Measurements from ENCODE around the gene P4HA1. TPM values are rescaled to one million over a fixed set of nuclear protein-coding genes. Genes with fewer than 3 reads are reported as not detected.

P4HA1 gene
- total RNA-seq, 1 donor from 2014 or later = 6.9 TPM

DNA sequence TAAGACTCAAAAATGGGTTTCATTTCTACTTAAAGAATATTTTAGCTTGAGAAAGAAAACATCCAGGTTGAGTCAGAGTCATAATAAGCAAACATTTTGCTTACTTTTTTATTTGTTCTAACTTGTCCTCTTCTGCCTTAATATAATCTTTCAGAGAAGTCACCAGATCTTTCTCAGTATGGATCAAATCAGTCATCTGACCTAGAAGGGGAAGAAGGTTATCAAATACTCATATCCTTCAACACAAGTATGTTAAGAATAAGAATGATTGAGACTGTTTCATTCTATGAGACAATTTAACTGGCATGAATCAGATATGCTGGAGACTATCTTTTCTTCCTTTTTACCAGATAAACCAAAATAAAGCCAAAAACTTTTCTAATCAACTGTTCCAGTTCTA lies 23.0 kb downstream of the P4HA1 start:
- peaks cover 7 to 38% of the 10 kb centered on the region in 2 donors for H3K36me3 ChIP-seq
- TF ChIP-seq, protein P1, sequence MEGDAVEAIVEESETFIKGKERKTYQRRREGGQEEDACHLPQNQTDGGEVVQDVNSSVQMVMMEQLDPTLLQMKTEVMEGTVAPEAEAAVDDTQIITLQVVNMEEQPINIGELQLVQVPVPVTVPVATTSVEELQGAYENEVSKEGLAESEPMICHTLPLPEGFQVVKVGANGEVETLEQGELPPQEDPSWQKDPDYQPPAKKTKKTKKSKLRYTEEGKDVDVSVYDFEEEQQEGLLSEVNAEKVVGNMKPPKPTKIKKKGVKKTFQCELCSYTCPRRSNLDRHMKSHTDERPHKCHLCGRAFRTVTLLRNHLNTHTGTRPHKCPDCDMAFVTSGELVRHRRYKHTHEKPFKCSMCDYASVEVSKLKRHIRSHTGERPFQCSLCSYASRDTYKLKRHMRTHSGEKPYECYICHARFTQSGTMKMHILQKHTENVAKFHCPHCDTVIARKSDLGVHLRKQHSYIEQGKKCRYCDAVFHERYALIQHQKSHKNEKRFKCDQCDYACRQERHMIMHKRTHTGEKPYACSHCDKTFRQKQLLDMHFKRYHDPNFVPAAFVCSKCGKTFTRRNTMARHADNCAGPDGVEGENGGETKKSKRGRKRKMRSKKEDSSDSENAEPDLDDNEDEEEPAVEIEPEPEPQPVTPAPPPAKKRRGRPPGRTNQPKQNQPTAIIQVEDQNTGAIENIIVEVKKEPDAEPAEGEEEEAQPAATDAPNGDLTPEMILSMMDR (IDR thresholded peaks at IDR 0.05) = no peak

DNA sequence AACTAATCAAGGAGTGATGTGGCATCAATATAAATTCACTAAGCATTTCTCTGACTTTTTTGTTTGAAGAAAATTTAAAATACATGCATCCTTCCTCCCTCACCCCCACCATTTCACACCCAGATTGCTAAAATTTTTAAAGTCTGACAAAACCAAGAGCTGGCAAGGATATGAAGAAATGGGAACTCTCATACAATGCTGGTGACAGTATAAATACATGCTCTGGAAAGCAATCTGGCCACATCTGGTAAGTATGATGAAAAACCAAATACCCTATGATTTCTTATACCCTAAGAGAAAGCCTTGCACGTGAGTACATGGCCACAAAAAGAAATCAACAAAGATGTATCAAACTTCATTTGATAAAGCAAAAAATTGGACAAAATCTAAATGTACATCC lies 31.2 kb downstream of the P4HA1 start:
- TF ChIP-seq, protein P1 (IDR thresholded peaks at IDR 0.05) = no peak

More for the DNA sequence above, 23.0 kb downstream of the P4HA1 start:
- Histone ChIP-seq H3K9me3 (no peaks in the 10 kb centered on the region), H3K27ac (no peak overlapping the region), H3K27me3 (no peaks in the 10 kb centered on the region), H3K4me3 (no peak overlapping the region), H3K4me1 (peaks cover 0 to 10% of the 10 kb centered on the region in 2 donors)
- no peak for DNase-seq (ENCODE audit: low spot score in 2 of 2)
- intact Hi-C loops (cut with DNase I) = no loop called here

DNA sequence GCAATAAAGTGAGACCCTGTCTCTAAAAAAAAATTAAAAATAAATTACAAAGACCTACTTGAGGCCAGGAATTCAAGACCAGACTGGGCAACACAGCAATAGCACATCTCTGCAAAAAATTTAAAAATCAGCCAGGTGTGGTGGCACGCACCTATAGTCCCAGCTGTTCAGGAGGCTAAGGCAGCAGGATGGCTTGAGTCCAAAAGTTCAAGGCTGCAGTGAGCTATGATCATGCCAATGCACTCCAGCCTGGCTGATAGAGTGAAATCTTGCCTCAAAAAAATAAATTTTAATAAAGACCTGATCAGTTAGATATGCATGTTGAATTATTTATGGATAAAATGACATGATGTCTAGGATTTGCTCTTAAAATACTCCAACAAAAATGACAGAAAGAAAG lies 34.9 kb downstream of the P4HA1 start:
- Histone ChIP-seq H3K27me3 (no peaks in the 10 kb centered on the region), H3K4me3 (no peak overlapping the region), H3K27ac (no peak overlapping the region), H3K4me1 (no peaks in the 10 kb centered on the region), H3K9me3 (no peaks in the 10 kb centered on the region), H3K36me3 (peaks cover 7 to 10% of the 10 kb centered on the region in 2 donors)
- TF ChIP-seq, protein P1 (IDR thresholded peaks at IDR 0.05) = no peak
- intact Hi-C loops (cut with DNase I) = loop anchor here (5.0 kb wide), 1 partner anchor 694 kb away; no protein-coding TSS in a partner anchor
- no peak for DNase-seq (ENCODE audit: low spot score in 2 of 2)

More for the DNA sequence above, 31.2 kb downstream of the P4HA1 start:
- DNase-seq (ENCODE audit: low spot score in 2 of 2) = no peak
- Histone ChIP-seq H3K9me3 (no peaks in the 10 kb centered on the region), H3K27ac (no peak overlapping the region), H3K4me3 (no peak overlapping the region), H3K4me1 (no peaks in the 10 kb centered on the region), H3K36me3 (peaks cover 19 to 30% of the 10 kb centered on the region in 2 donors), H3K27me3 (no peaks in the 10 kb centered on the region)
- intact Hi-C loops (cut with DNase I) = no loop called here

DNA sequence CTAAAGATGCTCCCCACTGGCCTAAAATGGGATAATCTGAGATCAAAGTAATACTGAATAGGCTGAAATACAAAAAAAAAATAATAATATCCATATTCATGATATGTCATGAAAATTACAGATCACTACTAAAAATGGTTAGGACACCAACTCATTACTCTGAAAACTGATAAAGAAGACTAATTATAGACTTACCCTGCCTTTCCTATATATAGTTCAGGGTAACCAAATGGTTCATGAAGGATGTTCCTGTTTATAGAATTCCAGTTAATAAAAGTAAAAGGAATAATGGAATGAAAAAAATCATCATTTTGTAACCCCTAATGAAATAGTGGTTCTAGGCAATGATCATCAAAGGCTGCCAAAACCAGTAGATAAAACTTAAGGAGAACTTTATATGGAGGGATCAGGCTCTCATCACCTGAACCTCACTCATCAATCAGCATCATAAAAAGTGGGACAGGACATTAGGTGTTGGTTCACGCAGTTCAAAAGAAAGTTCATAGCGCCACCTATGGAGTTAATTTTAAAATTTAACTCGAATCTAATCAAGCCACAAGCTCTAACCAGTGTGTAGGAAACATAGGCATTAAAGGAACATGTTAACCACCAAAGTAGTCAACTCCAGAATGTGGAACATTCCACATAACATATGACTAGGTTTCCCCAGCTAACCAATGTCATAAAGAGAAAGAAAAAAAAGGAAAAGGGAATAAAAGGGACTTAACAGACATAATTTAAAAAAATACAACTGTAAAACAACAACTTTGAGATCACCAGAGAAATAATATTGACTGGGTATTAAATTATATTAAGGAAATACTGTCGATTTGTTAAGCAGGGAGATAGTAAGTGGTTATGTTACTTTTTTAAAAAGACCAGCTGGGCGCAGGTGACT lies 35.7 kb downstream of the P4HA1 start:
- Histone ChIP-seq H3K9me3 (no peaks in the 10 kb centered on the region), H3K36me3 (peaks cover 4 to 6% of the 10 kb centered on the region in 2 donors), H3K27me3 (no peaks in the 10 kb centered on the region), H3K4me3 (no peak overlapping the region), H3K27ac (peak overlapping the region in 1 of 2 donors; percentile 24), H3K4me1 (no peaks in the 10 kb centered on the region)
- TF ChIP-seq, protein P1 (IDR thresholded peaks at IDR 0.05) = peak in 1 of 3 experiments; percentile 47
- DNase-seq (ENCODE audit: low spot score in 2 of 2) = no peak
- intact Hi-C loops (cut with DNase I) = loop anchor here (5.0 kb wide), 1 partner anchor 694 kb away; no protein-coding TSS in a partner anchor

DNA sequence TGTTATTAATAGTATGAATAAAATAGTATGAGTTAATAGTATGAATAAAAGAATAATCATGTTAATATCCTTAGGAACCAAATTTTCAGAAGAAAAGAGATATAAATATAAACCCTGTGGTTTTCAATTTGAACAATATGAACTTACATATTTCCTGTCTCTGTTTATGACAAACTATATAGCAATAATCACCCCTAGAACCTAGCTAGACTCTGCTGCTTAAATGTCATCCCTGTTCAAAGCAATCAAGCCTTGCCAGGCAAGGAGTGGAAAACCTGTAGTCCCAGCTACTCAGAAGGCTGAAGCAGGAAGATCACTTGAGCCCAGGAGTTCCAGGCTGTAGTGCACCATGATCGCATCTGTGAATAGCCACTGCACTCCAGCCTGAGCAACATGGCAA lies 36.5 kb downstream of the P4HA1 start:
- H3K36me3 ChIP-seq = peaks cover 7 to 13% of the 10 kb centered on the region in 2 donors
- intact Hi-C loops (cut with DNase I) = loop anchor here (5.0 kb wide), 1 partner anchor 693 kb away; no protein-coding TSS in a partner anchor

More for the DNA sequence above, 36.5 kb downstream of the P4HA1 start:
- H3K9me3 ChIP-seq = no peaks in the 10 kb centered on the region
- H3K4me1 ChIP-seq = no peaks in the 10 kb centered on the region
- H3K4me3 ChIP-seq = no peak overlapping the region
- H3K27ac ChIP-seq = peak overlapping the region in 1 of 2 donors; percentile 24
- TF ChIP-seq, protein P1 (IDR thresholded peaks at IDR 0.05) = no peak
- no peaks in the 10 kb centered on the region for H3K27me3 ChIP-seq
- no peak for DNase-seq (ENCODE audit: low spot score in 2 of 2)

Data from ascending aorta (tissue), 2 donors.